AG08395 (cell line): Measurements from ENCODE around the gene POLR3A.

Experiments used
- DNase-seq: peaks from one replicate; pipeline ENCODE4 v3.0.0; 2012; ENCODE audit warnings: mixed read lengths, low spot score

Gene POLR3A

GRCh38 chr10:78046711-78047269 lies 17.5 kb upstream of the POLR3A start:
- no peak for DNase-seq

DNA sequence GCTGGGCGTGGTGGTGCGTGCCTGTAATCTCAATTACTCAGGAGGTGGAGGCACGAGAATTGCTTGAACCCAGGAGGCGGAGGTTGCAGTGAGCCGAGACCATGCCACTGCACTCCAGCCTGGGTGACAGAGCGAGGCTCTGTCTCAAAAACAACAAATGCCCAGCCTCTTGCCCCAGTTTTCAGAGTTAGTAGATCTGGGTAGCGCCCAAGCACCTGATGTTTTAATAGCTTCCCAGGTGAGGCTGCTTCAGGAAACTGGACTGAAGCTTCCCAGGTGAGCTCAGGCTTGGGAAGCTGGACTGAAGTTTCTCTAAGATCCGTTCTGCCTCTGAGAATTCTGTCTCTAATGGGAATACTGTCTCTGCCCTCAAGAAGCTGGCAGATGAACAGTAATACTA lies 16.5 kb upstream of the POLR3A start:
- no peak for DNase-seq

GRCh38 chr10:78045237-78045636 lies 15.9 kb upstream of the POLR3A start:
- no peak for DNase-seq

DNA sequence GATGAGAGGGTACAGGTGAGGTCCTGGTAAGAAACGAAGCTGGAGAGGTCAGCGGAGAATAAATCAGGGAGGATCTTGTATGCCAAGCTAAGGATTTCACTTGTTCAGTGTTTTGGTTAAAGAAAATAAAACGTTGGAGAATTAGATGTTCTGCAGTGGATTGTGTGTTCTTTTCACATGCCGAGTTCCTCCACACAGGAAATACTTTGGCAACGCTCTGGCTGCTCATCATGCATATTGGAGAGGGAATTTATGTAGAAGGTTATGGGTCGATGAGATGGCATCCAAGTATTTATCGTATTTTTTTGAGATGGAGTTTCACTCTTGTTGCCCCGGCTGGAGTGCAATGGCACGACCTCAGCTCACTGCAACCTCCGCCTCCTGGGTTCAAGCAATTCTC lies 15.4 kb upstream of the POLR3A start:
- no peak for DNase-seq

DNA sequence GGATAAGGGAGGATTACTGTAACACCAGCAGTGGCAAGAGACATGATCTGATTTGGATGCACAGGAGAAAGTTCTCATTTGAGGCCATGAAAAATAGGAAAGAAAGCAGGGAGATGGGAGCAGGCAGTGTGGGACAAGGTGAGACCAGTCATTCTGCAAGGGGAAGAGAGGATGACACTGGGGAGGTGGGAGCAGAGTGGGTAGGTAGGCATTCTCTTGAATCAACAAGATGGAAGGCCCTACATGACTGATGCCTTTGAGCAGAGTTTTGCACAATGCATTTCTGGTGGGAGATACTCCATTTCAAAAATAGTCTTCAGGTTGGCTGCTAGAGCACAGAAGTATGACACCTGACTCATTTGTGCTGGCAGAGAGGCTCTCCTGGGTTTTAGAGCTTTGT lies 14.9 kb upstream of the POLR3A start:
- no peak for DNase-seq

GRCh38 chr10:78042752-78043104 lies 13.4 kb upstream of the POLR3A start:
- DNase-seq: no peak

DNA sequence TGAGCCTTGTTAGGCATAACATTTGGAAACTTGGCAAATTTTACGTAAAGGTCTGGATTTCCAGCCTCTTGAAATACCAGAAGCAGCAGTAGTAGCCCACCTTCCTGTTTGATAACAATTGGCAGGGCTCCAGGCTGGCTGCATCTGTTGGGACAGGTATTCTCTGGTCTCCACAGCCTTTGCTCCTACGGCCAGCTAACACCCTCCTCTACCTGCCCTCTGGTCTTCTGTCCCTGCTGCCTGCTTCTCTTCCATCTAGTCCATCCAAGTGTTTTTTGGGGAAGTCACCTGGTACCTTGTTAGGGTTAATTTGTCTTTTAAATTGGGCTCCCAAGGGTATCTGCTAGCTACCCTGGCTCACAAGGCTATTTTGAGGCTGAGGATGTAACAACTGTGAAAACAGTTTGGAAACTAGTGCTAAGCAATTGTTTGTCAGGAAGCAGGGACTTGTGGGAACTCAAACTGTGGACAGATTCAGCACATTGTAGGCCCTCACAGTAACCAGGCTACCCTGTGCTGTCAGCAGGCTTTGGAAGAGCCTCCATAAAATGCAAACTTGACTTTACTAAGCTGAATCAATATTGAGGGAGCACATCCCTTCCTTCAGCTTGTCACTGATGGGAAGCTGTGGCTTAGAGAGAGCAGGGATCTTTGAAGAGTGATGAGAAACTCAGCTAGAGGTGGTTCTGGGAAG lies 12.9 kb upstream of the POLR3A start:
- no peak for DNase-seq

DNA sequence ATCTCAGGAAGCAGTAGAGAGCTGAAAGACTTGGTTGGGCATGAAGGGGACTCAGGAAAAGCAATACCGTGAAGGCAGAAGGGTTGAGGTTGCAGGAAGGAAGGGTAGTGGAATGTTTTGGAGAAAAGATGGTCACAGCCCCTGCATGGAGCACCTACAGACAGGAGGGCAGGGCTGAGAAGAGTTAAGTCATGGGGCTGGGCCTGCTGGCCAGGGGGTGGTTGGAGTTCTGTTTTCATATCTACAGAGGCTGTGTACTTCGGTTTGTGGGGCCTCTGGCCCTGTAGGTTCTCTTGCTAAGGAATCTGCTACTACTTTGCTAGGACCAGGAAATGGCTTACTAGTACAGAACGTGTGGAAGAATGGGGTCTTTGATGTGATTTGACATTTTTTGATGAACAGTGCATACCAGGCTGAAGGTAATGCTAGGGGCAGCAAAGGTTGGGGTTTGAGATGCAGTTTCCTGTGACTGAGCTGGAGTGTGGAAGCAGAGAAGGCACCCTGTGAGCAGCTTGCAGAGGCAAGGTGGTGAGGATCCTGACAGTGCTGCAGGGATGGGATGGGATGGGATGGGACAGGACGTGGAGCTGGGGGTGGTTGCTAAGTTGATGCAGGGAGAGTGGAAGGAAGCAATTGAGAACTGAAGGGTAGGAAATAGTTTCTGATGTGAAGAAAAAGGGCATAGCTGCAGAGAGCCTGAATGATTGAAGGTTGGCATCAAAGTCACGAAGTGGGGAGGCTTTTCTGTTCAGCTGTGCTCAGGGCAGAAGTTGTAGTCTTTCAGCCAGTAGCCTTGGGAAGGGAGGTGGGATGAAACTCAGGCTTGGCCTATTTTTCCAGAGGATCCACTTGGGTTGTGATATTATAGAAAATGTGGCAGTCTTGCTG lies 12.1 kb upstream of the POLR3A start:
- DNase-seq: no peak

GRCh38 chr10:78039743-78040142 lies 10.4 kb upstream of the POLR3A start:
- DNase-seq: no peak

DNA sequence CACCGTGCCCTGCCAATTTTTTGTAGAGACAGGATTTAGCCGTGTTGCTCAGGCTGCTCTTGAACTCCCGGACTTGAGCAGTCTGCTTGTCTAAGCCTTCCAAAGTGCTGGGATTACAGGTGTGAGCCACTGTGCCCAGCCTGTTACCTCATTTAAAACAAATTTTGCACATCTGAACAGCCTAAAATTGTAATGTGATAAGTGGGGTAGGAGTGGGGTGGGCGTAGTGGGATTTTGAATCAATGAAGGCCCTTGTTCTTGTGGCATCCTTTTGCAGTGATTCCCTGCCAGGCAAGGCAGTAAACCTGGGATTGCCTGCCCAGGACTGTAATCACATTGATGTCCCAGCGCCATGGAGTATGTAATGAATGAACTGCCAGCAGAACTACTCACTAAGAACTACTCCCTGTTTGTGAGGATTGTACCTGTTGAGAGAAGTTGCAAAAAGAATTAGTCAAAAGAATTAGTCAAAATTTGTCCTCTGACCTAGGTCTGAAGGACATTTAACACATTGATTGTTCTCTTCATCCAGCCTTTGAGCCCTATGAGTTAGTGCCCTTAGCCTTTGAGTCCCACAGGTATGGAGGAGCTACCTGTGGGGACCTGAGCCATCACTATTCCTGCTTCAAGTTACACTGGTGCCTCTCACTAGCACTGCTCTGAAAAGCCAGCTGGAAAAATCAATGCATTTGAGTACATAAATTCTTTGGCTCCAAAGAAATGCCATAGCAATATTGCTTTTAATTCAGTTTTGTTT lies 9.7 kb upstream of the POLR3A start:
- no peak for DNase-seq

GRCh38 chr10:78038105-78038504 lies 8.8 kb upstream of the POLR3A start:
- no peak for DNase-seq

- no peak for DNase-seq
Observed at GRCh38 chr10:78035933-78036583, 6.7 kb upstream of the POLR3A start.

DNA sequence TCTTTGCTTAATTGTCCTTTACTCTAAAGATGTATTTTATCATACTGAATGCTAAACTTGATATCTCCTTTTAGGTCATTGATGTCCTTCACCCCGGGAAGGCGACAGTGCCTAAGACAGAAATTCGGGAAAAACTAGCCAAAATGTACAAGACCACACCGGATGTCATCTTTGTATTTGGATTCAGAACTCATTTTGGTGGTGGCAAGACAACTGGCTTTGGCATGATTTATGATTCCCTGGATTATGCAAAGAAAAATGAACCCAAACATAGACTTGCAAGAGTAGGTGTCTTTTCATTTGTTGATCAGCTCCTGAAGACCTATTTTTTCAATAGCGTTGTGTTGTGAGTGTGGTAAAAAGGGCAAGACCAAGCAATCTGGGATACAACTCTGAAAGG lies 6.1 kb upstream of the POLR3A start:
- no peak for DNase-seq

DNA sequence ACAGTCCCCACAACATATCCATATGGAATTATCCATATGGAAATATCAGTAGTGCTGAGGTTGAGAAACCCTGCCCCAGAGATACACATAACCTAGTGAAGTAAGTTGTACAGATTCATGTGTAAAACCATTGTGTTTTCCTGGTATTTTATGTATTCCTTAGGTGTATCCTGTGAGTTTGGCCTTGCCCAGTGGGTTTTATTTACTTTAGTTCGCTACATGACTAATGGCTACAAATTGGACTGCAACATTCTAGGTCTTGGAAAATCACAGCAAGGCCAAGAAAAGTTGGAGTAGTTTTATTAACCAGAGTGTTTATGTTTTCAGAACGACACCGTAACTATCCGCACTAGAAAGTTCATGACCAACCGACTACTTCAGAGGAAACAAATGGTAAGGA lies 5.7 kb upstream of the POLR3A start:
- no peak for DNase-seq

DNA sequence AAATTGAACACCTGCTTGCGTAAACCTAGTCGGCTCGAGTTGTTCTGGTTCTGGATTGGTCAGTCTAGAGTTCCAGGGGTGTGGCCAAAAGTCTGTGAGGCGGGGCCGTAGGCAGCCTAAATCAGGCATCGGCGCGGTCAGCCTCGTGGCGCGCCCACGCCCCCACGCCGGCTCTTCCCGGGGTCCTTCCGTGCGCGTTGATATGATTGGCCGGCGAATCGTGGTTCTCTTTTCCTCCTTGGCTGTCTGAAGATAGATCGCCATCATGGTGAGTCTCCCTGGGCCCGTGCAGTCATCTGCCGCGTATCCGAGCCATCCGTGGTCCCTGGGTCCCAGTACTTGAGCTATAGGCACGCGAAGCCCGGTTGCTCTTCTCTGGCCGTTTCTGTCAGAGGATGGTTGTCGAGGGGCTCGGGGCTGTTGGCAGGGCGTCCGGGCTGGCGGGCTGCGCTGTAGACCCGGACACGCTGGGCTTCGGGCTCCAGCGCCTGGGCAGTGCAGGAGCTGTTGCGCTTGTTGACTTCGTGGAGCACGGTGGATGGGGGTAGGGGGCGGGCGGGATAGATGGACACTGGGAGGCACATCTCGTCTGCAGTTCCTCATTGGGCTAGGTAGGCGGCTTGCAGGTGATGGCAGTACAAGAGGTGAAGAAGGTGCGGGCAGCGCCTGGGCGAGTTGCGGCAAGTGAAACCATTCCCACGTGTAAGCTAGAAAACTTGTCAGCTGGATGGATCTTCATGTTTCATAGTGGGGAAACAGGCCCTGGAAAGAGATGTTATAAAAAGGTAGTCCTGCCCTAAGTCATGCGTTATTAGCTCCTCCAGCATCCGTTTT lies 4.5 kb upstream of the POLR3A start, which contains the start of gene RPS24:
RPS24 (plus strand) TSS at position 227 of the 834 bp plus-strand sequence; CDS start at position 266, 39 bp downstream.
- DNase-seq: peak; percentile 96

DNA sequence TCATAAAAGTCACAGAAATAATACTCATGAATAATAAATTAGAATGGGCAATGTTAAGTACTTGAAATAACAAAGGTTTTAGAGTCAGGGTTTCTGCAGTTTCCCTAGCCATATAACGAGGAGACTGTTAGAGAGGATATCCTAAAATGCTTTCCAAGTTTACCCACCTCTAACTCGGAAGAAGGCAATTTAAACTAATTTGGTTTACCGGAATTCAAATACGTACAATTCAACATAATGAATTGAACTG lies 4.0 kb upstream of the POLR3A start:
- DNase-seq: no peak

GRCh38 chr10:78028438-78029268 lies 662 bp downstream of the POLR3A start:
- DNase-seq: peak; percentile 51

GRCh38 chr10:78025685-78026364 lies 3.5 kb downstream of the POLR3A start:
- DNase-seq: peak; percentile 27

- DNase-seq: no peak
Observed at GRCh38 chr10:78023741-78024140, 5.6 kb downstream of the POLR3A start.

- DNase-seq: no peak
Observed at GRCh38 chr10:78021201-78021600, 8.1 kb downstream of the POLR3A start.
